HG03520 (cell line): ENCODE results near the gene STAT3.
"Not testable (repeated sequence)": the region's sequence is repeated elsewhere in the genome, so short reads cannot be mapped to it uniquely, and the experiment has no call there.

Experiments
- ATAC-seq: cut with Tn5 transposase; IDR thresholded peaks from one replicate; pipeline ENCODE4 v1.9.1; 2021; ENCODE audit warnings: mild to moderate bottlenecking, moderate library complexity; ENCODE audit not compliant: unreplicated experiment

Gene STAT3

DNA sequence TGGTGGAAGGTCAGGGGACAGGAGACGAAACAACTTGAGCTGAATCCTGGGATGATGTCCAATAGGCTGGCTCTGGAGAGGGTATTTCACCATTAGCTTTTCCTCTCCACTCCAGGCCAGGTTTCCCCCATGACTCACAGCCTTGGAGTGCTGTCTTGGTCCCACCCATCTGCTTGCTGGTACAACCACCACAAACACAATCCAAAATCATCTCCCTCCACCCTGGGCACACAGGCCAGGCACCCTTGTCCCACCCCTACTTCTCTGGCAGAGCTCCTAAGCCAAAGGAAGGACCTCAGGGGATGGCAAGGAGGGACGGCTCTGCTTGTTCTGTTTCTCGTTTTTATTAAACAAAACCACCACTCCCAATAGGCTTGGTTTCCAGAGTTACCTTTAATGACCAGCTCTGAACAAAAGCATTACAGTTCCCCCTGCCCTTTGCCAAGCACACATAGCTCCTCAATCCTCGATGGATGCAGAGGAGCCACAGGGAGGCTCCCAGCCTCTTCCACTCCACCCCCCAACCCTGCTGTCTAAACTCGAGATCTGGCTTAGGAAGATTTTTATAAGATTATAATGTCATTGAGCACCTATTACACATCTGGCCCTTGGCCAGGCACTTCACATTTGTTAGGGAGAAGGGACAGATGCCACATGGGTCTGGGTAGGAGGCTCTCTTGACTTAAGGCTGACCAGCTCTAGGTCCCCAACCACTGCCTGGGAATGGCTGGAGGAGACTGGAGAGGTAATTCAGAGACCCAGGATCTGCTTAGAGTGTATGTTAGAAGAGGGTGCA lies 21.5 kb upstream of the STAT3 start:
- ATAC-seq = no peak

DNA sequence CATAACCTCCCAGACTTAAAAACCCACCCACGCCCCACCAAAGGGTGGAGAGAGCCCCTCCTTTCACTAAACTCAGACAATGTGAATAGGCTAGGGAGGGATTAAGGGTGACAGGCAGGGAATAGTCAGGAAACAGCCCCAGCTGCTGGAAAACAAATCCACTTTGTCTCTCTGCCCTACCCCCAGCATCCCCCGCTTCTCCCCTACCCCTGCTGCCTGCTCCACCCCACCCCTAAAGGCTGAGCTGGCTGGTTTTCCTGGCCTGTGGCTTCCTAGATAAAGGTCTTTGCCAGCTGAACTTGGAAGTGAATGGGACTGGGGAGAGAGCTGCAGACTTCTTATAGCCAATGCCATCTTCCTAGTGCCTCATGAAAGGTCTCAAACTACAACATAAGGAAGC lies 19.8 kb upstream of the STAT3 start:
- no peak for ATAC-seq

DNA sequence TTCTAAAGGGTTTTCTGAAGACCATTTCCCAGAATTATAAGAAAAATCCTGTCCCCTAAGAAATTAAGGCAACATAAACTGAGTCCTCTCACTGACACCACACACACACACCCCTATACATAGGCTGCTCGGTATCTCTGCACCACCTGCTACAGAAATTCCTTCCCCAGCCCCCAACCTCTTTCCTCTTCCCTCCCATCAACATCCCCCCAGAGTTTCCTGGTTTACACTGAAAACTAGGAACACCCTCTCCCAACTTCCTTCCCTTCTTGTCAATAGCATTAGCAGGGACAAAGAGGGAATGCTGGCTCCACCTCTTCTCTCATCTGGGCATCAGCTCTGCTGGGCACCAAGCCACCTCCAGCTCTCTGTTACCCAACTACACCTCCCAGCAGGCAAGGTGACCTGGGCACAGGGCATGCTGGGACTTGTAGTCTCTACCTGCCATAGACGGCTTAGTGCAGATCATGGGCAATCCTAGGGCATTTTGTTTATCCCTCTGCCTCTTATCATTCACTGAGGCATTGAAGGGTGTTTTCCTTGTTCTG lies 19.1 kb upstream of the STAT3 start:
- no peak for ATAC-seq

DNA sequence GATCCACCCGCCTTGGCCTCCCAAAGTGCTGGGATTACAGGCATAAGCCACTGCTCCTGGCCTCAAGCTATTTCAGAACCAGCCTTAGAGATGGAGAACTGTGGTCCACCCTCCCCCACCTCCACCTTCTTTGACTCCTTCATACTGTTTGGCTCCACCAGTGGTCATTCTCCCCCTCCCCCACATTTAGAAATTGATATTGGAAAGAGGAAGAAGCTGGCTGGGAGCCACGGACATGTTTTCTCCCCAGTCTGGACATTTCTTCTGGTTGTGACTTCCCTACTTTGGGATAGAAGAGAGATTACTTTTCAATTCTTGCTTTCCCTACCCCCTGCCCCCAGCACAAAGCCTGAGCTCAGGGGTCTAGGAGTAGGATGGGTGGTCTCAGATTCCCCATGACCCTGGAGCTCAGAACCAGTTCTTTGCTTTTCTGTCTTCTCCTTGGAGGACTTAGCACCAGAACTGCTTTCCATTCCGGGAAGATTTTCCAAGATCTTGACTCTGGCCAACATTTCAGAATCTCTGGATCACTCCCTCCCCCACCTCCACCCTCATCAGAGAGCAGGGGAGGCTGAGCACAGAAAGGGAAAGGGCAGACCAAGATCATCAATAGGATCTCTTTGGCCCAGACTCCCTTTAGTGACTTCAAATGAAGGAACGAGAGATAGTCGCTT lies 18.5 kb upstream of the STAT3 start:
- no peak for ATAC-seq

DNA sequence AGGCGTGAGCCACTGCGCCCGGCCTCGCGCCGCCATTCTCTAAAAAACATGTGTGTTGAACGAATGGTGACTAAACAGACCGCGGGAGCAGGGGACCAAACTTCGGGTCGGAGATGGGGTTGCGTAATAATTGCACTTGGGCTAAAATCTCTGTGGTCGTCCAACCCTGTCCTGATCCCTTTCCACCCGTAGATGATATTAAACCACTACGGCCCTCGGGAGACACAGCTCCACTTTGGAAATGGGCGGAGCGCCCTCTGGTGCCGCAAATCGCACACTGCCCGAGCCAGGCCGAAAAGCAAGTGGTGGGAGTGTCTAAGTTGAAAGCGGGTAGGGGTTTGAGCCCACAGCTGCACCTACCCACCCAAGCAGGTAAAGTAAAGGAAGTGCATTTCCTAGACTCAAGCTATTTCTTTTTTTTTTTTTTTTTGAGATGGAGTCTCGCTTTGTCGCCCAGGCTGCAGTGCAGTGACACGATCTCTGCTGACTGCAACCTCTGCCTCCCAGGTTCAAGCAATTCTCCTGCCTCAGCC lies 17.8 kb upstream of the STAT3 start:
- ATAC-seq = no peak

DNA sequence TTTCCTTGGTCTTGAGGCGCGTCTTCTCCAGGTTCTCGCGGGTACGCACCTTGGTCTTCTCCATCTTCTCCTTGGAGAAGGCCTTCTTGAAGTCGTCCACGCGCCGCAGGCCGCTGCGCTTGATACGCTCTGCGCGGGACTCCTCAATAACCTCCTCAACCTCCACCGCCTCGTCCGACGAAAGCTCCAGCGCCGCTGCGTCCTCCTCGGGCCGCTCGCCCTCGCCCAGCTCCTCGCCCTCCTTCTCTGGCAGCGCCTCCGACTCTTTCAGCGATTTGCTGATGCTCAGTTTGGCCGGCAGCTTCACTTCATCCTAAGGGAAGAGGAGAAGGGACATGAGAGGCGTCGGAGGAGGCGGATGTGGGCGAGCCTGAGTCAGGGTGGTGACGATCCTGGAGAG lies 16.8 kb upstream of the STAT3 start:
- no peak for ATAC-seq

DNA sequence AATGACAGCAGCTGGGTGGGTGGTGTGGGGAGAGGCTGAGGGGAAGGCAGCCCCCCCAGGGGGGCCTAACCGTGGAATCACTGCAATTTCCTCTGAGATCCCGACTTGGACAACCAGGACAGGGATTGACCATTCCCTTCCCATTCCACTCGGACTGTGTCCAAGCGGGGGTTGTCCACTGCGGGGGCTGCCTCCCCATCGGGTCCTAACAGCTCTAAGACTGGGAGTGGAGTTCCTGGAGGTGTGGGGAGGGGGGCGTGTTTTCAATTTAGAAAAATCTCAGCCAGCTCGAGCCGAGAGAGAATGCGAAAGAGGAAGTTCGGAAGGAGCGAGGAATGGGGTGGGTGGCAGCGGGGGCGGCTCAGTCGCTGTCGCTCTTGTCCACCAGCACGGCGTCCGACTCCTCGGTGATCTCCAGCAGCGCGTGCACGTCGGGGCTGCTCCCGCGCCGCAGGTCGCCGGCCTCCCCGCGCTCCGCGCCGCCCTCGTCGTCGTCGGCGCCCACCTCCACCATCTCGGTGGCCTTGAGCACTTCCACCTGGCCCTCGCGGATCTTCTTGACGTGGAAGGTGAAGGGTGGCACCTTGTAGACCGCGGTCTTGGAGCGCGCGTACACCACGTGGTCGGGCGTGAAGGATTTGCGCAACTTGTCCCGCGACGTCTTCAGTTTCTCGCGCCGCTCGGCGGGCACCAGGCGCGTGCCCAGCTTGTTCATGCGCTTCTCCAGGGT lies 16.2 kb upstream of the STAT3 start:
- no peak for ATAC-seq

DNA sequence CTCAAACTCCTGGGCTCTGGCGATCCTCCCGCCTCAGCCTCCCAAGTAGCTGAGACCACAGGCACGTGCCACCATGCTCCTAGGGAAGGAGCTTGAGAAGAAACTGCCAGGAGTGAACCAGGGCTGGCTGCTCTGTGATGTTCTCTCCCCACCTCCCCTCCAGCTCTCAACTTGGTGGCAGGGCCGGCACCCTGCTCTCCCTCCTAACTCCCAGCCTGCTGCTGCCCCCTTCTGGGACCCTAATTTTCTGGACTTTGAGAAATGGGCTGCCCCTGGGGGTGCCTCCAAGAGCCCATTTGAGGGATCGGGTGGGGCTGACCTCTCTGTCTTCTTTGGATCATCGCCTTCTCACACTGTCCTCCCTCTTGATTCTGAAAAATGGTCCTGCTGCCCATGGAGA lies 14.9 kb upstream of the STAT3 start:
- no peak for ATAC-seq

DNA sequence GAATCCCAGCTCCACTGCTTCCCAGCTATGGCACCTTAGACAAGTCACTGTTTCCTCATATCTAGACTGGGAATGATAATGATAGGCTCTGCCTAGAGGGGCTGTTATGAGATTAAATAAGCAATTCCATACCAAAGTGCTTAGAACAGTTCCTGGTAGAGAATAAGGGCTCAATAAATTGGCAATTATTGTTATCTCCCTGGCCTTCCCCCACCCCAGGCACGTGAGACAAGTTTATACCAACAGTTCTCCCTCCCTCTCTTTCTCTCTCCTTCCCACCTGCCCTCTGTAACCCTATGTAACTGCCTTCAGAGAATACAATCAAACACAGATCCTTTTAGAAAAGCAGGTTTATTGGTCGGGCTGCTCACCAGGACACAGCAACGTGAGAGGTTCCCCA lies 13.9 kb upstream of the STAT3 start:
- ATAC-seq = no peak

DNA sequence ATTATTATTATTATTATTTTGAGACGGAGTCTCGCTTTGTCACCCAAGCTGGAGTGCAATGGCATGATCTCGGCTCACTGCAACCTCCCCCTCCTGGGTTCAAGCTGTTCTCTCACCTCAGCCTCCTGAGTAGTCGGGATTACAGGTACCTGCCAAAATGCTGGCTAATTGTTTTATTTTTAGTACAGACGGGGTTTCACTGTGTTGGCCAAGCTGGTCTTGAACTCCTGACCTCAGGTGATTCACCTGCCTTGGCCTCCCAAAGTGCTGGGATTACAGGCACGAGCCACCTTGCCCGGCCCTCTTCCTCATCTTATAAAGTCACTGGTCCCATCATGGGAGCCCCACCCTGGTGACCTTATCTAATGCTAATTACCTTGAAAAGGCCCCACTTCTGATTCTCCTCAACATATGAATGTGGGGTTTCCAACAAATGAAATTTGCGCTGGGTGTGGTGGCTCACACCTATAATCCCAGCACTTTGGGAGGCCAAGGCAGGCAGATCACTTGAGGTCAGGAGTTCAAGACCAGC lies 12.7 kb upstream of the STAT3 start:
- not testable (repeated sequence) for ATAC-seq

DNA sequence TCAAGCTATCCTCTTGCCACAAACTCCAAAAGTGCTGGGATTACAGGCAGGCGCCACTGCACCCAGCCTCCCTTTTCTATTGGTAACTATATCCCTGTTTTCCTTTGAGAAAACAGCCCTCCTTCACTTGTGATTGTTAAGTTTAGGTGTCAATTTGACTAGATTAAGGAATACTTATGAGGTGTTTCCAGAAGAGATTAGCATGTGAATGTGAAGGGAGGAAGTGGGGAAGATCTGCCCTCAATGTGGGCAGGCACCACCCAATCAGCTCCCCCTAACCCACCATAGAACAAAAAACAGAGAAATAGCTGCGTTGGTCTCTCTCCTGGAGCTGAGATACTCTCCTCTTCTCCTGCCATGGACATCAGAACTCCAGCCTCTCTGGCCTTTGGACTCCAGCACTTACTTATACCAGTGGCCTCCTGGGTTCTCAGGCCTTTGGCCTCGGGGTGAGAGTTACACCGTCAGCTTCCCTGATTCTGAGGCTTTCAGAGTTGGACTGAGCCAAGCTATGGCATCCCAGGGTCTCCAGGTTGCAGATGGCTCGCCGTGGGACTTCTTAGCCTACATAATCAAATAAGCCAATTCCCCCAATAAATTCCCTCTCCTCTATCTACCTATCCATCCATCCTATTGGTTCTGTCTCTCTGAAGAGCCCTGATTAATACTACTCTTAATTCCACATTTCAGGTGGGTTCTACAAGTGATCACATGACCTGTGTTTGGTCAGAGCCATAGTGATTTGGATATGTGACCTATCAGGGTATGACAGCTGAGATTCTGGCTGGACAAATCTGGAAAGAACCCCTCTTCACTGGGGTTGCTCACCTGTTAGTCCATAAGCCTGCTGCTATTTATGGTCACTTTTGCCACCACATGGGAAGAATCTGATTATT lies 12.0 kb upstream of the STAT3 start:
- no peak for ATAC-seq

DNA sequence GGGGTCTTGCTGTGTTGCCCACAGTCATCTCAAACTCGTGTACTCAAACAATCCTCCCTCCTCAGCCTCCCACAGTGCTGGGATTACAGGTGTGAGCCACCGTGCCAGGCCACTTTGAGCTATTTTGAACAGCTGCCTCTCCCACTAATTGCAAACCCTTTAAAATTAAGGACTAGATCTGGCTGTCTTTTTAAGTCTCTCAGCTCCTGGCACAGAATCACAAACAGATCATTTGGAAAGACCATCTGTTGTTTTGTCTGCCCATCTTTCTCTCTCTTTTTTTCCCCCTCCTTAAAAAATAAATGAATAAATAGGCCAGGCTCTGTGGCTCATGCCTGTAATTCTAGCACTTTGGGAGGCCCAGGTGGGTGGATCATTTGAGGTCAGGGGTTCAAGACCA lies 10.9 kb upstream of the STAT3 start:
- ATAC-seq = no peak

DNA sequence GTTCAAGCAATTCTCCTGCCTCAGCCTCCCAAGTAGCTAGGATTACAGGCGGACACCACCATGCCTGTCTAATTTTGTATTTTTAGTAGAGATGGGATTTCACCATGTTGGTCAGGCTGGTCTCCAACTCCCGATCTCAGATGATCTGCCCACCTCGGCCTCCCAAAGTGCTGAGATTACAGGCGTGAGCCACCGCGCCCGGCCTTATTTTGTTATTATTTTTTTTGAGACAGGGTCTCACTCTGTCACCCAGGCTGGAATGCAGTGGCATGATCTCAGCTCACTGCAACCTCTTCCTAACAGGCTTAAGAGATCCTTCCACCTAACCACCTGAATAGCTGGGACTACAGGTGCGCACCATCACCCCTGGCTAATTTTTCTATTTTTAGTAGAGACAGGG lies 7.4 kb upstream of the STAT3 start:
- ATAC-seq = not testable (repeated sequence)

DNA sequence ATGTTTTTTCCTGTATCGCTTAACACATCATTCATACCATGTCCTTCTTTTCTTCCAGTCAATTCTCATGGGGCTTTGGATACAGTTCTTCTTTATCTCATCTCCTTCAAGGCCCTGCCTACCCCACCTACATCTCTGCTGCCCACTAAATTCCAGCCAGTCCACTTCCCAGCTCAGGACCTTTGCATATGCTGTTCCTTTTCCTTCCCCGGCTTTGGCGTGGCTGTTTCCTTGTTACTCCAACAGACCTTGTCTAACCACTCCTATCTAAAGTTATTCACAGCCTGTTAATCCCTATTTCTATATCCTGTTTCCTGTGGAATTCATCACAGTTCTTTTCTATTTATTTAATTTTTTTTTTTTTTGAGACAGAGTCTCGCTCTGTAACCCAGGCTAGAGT lies 6.6 kb upstream of the STAT3 start:
- ATAC-seq = no peak

DNA sequence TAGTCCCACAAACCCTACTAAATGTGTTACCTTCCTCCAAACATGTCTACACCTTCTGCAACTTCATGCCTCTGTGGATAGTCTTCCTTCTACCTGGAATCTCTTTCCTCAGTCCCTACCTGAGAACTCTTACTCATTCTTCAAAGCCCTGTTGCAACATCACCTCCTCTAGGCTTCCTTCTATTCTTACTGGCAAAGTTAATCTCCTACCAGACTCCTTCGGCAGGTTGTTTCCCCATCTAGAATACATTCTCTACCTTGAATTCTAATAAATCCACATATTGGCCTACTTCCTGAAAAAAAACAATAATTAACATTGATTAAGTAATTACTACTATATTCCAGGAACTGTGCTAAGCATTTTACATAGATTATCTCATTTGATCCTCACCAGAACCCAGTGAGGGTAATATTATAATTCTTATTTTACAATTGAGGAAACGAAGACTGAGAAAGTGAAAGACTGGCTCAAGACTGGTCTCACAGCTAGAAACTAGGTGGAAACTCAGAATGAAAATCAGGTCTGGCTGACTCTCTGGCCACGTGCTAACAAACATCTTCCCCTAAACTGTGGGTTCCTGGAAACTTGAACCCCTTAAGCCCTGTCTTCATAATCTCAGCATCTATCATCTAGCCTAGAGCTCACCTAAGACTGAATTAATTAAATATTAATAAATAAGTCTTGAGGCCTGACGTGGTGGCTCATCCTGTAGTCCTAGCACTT lies 4.6 kb upstream of the STAT3 start:
- ATAC-seq = no peak

DNA sequence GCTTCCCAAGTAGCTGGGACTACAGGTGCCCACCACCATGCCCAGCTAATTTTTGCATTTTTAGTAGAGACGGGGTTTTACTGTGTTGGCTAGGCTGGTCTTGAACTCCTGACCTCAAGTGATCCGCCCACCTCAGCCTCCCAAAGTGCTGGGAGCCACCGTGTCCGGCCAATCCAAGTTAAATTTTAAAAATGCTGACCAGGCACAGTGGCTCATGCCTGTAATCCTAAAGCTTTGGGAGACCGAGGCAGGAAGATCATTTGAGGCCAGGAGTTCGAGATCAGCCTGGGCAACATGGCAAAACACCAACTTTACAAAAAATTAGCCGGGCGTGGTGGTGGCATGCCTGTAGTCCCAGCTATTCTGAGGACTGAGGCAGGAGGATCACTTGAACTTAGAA lies 3.2 kb upstream of the STAT3 start:
- not testable (repeated sequence) for ATAC-seq

DNA sequence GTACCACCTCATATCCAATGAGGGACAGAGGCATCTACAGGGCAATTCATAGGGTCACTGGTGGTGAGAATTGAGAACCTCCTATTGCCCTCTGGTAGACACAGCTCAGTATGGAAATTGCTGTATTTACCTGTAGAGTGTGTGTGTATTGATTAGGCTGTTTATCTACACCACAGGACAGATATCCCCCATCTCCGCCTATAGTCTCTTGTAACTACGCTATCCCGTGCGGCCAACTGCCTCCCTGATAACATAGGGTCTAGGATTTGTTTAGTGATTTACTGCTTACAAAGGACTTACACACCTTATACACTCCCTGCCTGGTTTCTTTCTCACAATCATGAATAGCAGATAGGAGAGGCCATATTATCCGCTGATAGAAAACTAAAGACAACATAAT lies 1.7 kb upstream of the STAT3 start:
- no peak for ATAC-seq

DNA sequence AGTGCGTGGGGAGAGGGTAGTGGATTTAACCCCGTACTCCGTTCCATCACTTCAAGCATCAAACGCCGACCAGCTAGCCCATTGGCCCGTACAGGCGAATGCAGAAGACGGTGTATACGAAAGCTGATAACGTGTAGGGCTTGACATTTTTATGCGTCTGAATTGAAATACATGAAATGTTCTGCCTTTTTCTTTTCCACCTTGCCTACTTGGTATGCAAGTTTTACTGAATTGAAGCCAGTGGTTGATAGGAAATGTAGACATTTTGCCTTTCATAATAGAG lies 834 bp upstream of the STAT3 start:
- ATAC-seq = no peak

DNA sequence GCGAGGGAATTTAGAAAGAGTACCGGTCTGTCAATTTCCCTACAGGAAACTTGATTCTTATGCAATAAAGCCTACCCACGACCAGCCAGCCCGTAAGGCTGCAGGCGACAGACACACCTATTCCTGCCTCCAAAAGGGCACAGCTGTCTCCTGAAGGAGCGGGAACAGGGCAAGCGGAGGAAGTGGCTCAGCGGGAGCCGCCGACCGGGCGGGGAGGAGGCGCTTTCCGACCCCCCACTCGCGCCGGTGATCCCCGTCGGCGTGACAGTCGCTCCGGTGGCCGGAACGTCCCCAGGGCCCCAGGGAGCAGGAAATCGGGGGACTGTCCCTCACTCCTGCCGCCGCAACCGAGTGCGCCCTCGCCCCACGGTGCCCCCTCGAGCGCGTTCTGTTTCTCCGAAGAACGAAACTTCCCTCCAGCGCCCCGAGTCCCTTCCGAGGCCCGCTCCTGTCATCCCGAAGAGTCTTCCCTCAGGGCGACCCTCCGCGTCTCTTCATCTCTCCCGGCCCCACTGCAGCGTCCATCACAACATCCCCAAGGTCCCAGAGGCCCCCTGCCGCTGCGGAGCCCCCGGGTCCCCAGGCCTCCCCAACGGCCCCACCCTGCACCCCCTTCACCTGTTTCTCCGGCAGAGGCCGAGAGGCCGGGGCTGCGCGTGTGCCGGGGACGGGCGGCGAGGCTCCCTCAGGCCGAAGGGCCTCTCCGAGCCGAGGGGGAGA lies 421 bp downstream of the STAT3 start:
- no peak for ATAC-seq
